C4-2B (cell line): Measurements from ENCODE around the gene MFNG.

Source experiments
- H3K27ac ChIP-seq: fragments of 450-650 bp; 2 replicates; pipeline ENCODE4 v1.5.1; 2017
- CTCF ChIP-seq: fragments of 450-650 bp; conservative IDR thresholded peaks from 2 replicates; pipeline ENCODE4 v1.5.1; 2017; ENCODE audit warnings: mild to moderate bottlenecking
- ZFX ChIP-seq: fragments of 450-650 bp; IDR thresholded peaks from 2 replicates; pipeline ENCODE4 v1.6.1; 2017

MFNG gene

GRCh38 chr22:37517826-37518450 lies 31.8 kb upstream of the MFNG start:
- TF ChIP-seq ZFX (no peak), CTCF (no peak)
- no peak overlapping the region; the same call in 1 of the 2 replicates for H3K27ac ChIP-seq

GRCh38 chr22:37516456-37516855 lies 30.3 kb upstream of the MFNG start:
- H3K27ac ChIP-seq, result no peak overlapping the region
- no peak for TF ChIP-seq CTCF

- no peak for TF ChIP-seq ZFX
- no peak for TF ChIP-seq CTCF
- H3K27ac ChIP-seq, result no peak overlapping the region
These were observed 29.7 kb upstream of the MFNG start for GRCh38 chr22:37515901-37516300.

GRCh38 chr22:37514526-37515051 lies 28.4 kb upstream of the MFNG start:
- H3K27ac ChIP-seq, result no peak overlapping the region
- TF ChIP-seq CTCF, result no peak
- TF ChIP-seq ZFX, result no peak

- TF ChIP-seq ZFX (no peak), CTCF (no peak)
- no peak overlapping the region for H3K27ac ChIP-seq
These were observed 25.4 kb upstream of the MFNG start for GRCh38 chr22:37511395-37512104.

GRCh38 chr22:37510091-37510490 lies 23.9 kb upstream of the MFNG start:
- no peak for TF ChIP-seq CTCF
- no peak for TF ChIP-seq ZFX
- no peak overlapping the region for H3K27ac ChIP-seq

GRCh38 chr22:37509059-37509860 lies 23.1 kb upstream of the MFNG start:
- H3K27ac ChIP-seq, result no peak overlapping the region
- TF ChIP-seq CTCF, result no peak
- no peak for TF ChIP-seq ZFX
